GM18868 (cell line): ENCODE measurements around the gene SPTLC3.

Experiments
- ATAC-seq: cut with Tn5 transposase; IDR thresholded peaks from one replicate; pipeline ENCODE4 v1.9.1; 2021; ENCODE audit warnings: mild to moderate bottlenecking, moderate library complexity; ENCODE audit not compliant: unreplicated experiment

The SPTLC3 gene

GRCh38 chr20:12984069-12984765, 24.6 kb upstream of the SPTLC3 start:
- ATAC-seq = no peak

GRCh38 chr20:12984863-12985262, 23.9 kb upstream of the SPTLC3 start:
- ATAC-seq = no peak

GRCh38 chr20:12987261-12987660, 21.5 kb upstream of the SPTLC3 start:
- no peak for ATAC-seq

- no peak for ATAC-seq
These were observed 19.1 kb upstream of the SPTLC3 start for GRCh38 chr20:12989586-12990115.

- ATAC-seq = no peak
These were observed 11.6 kb upstream of the SPTLC3 start for GRCh38 chr20:12997128-12997655.

- no peak for ATAC-seq
These were observed 10.7 kb upstream of the SPTLC3 start for GRCh38 chr20:12998046-12998445.

- no peak for ATAC-seq
These were observed 9.6 kb upstream of the SPTLC3 start for GRCh38 chr20:12999201-12999600.

GRCh38 chr20:13002251-13002650, 6.5 kb upstream of the SPTLC3 start:
- ATAC-seq = no peak

GRCh38 chr20:13006825-13007224, 1.9 kb upstream of the SPTLC3 start:
- no peak for ATAC-seq

- ATAC-seq = no peak
These were observed 1.2 kb upstream of the SPTLC3 start for GRCh38 chr20:13007596-13007995.

GRCh38 chr20:13009682-13010406, 1.1 kb downstream of the SPTLC3 start:
- peak; percentile 97 for ATAC-seq

- no peak for ATAC-seq
These were observed 4.1 kb downstream of the SPTLC3 start for GRCh38 chr20:13012886-13013285.

GRCh38 chr20:13013411-13013810, 4.6 kb downstream of the SPTLC3 start:
- ATAC-seq = no peak

- no peak for ATAC-seq
These were observed 8.5 kb downstream of the SPTLC3 start for GRCh38 chr20:13017235-13017634.

- ATAC-seq = no peak
These were observed 9.2 kb downstream of the SPTLC3 start for GRCh38 chr20:13017883-13018535.

- no peak for ATAC-seq
These were observed 12.6 kb downstream of the SPTLC3 start for GRCh38 chr20:13021205-13021970.

GRCh38 chr20:13022401-13023155, 13.8 kb downstream of the SPTLC3 start:
- no peak for ATAC-seq

- ATAC-seq = no peak
These were observed 15.8 kb downstream of the SPTLC3 start for GRCh38 chr20:13024596-13024995.

- no peak for ATAC-seq
These were observed 16.4 kb downstream of the SPTLC3 start for GRCh38 chr20:13025181-13025580.

GRCh38 chr20:13028001-13028400, 19.2 kb downstream of the SPTLC3 start:
- ATAC-seq = no peak
